Coronary artery (tissue), 2 donors: ENCODE results near the gene PMPCB.

Experiments
- DNase-seq: peaks from one replicate; pipeline ENCODE4 v3.0.0-alpha.2; 2017; ENCODE audit warnings: low spot score
- H3K27ac ChIP-seq, 2 donors: fragments of 200-600 bp; sonication (generic); one replicate each; pipeline ENCODE4 v1.5.1; 2016 to 2019
- H3K4me3 ChIP-seq: fragments of 200-600 bp; sonication (generic); 2 replicates; pipeline ENCODE4 v1.5.1; 2016; ENCODE audit warnings: mild to moderate bottlenecking, moderate library complexity
- TF ChIP-seq, protein P1 (sequence below): fragments of 200-600 bp; sonication (generic); IDR thresholded peaks from one replicate; pipeline ENCODE4 v1.5.1; 2019; ENCODE audit warnings: antibody characterized with exemption

The PMPCB gene

DNA sequence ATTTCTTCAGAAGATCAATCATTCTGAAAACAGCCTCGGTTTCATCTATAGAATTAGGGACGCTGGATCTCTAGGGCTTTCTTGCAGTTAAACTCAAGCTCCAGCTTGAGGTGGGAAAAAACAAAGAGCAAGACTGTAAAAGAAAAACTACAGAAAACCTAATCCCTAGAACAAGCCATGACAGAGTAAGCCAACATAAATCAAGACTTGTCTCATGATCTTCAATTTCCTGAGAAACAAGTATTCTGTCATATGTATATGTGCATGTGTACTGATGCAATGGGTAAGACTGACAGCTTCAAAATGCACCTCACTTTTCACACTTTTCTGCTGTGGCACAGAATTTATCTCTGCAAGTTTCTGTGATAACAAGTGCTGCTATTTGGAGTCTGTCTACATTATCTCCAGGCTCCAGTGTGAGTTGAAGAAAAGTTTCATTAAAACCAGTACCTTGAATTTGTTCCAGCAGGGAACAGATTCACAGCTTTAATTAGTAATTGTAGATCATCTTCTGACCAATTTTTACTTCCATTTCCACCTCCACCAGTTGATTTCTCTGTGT, 19.2 kb downstream of the PMPCB start:
- DNase-seq: no peak
- Histone ChIP-seq H3K27ac (no peak overlapping the region), H3K4me3 (no peak overlapping the region)
- TF ChIP-seq, protein P1, sequence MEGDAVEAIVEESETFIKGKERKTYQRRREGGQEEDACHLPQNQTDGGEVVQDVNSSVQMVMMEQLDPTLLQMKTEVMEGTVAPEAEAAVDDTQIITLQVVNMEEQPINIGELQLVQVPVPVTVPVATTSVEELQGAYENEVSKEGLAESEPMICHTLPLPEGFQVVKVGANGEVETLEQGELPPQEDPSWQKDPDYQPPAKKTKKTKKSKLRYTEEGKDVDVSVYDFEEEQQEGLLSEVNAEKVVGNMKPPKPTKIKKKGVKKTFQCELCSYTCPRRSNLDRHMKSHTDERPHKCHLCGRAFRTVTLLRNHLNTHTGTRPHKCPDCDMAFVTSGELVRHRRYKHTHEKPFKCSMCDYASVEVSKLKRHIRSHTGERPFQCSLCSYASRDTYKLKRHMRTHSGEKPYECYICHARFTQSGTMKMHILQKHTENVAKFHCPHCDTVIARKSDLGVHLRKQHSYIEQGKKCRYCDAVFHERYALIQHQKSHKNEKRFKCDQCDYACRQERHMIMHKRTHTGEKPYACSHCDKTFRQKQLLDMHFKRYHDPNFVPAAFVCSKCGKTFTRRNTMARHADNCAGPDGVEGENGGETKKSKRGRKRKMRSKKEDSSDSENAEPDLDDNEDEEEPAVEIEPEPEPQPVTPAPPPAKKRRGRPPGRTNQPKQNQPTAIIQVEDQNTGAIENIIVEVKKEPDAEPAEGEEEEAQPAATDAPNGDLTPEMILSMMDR: no peak

DNA sequence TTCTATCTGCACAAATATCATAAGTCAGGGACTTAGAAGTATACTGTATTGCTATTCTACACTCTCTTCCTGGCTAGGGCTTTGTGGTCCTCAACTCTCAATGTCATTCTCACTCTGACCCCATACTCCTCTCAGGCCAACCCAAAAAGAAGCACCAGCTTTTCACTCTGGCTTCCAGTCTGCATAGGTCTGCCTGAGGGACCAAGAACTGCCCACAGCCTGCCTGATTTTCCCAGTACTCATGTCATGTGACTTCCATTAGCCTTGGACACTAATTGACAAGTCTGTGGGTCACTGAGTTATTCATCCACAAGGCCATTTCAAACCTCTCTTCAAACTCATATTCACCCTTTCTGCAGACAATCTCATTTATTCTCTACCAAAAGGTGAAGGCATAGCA, 19.8 kb downstream of the PMPCB start:
- DNase-seq: no peak
- TF ChIP-seq, protein P1: no peak
- no peak overlapping the region for H3K27ac ChIP-seq
- H3K4me3 ChIP-seq: no peak overlapping the region

DNA sequence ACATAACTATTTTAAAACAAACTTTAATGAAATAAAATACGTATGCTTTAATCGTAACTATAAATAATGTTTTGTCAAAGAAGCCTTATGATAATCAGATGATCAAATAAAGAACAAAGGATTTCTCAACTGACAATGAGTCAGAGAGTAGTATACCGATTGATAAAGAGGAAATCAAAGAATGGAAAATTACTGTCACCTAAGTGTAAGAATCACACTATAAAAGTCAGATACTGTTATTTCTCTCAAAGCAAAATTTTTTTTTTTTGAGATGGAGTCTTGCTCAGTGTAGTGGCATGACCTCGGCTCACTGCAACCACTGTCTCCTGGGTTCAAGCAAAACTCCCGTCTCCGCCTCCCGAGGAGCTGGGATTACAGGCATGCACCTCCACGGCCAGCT, 28.5 kb downstream of the PMPCB start:
- H3K4me3 ChIP-seq: no peak overlapping the region
- no peak overlapping the region for H3K27ac ChIP-seq
- no peak for DNase-seq
- TF ChIP-seq, protein P1: no peak

GRCh38 chr7:103336761-103337160, 39.5 kb downstream of the PMPCB start:
- TF ChIP-seq, protein P1: no peak
- no peak overlapping the region for H3K4me3 ChIP-seq
- DNase-seq: no peak
- H3K27ac ChIP-seq: no peak overlapping the region

GRCh38 chr7:103338864-103339263, 41.6 kb downstream of the PMPCB start:
- no peak for DNase-seq
- TF ChIP-seq, protein P1: no peak
- no peak overlapping the region for H3K4me3 ChIP-seq
- H3K27ac ChIP-seq: no peak overlapping the region

DNA sequence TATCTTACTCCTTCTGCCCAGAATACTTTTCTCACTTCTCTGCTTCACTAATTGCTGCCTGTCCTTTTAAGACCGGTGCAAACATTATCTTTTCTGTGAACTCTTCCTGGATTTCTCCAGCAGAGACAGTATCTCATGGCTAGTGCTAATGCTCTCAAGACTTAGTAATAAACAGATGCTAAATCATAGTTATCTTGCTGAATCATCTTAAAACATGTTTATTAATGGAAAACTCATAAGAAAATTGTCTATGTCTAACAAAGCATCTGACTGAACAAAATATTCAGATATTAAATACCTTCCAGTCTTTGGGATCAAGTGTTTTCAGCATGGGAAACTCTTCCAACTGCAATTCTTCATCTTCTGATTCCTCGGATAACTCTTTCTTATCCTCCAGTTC, 44.2 kb downstream of the PMPCB start:
- TF ChIP-seq, protein P1: no peak
- no peak for DNase-seq
- no peak overlapping the region for H3K27ac ChIP-seq
- no peak overlapping the region for H3K4me3 ChIP-seq

- TF ChIP-seq, protein P1: no peak
- Histone ChIP-seq H3K27ac (peak overlapping the region in 1 of 2 donors; percentile 58), H3K4me3 (peak overlapping the region; percentile 96)
- DNase-seq: no peak
Measured at GRCh38 chr7:103343332-103343731, 46.1 kb downstream of the PMPCB start.
